H1 (cell line): ENCODE results near the gene UBE2I. TPM values are rescaled to one million over a fixed set of nuclear protein-coding genes. Genes with fewer than 3 reads are reported as not detected.

ENCODE experiments used
- CTCF ChIA-PET: fragments of 300-600 bp; sonication (Branson Sonifier 250); formaldehyde crosslinking; loops from one replicate; lab custom pipeline; 2021; ENCODE audit not compliant: partially characterized antibody; lab: Charles Lee
- POLR2A ChIA-PET: fragments of 300-600 bp; sonication (Branson Sonifier 250); formaldehyde crosslinking; loops from one replicate; lab custom pipeline; 2021; ENCODE audit warnings: inconsistent platforms; ENCODE audit not compliant: partially characterized antibody; lab: Charles Lee
- DNase-seq, 2 experiments: peaks; one replicate each; pipeline versions ENCODE4 v3.0.0 to v3.0.0-alpha.2; 2010 to 2022; ENCODE audit warnings: low spot score in 2 of 2, low read depth in 1 of 2, mixed read lengths in 1 of 2
- FAIRE-seq: peaks from 2 replicates; lab custom pipeline; 2011; peaks lifted over from hg19 to GRCh38; lab: Jason Lieb, UNC
- H2AFZ ChIP-seq: 2 replicates; pipeline ENCODE4 v1.8.1; 2012; ENCODE audit warnings: low read length, inconsistent platforms
- H2AK5ac ChIP-seq: 2 replicates; pipeline ENCODE4 v1.6.1; 2013; ENCODE audit warnings: low read depth, low read length
- H2BK120ac ChIP-seq: replicated peaks from 2 replicates; pipeline ENCODE3; 2013; ENCODE audit warnings: low read depth, low read length, inconsistent platforms
- H2BK12ac ChIP-seq: 2 replicates; pipeline ENCODE4 v1.6.1; 2013; ENCODE audit warnings: low read depth, low read length
- H2BK15ac ChIP-seq: 2 replicates; pipeline ENCODE4 v1.6.1; 2013; ENCODE audit warnings: low read length
- H2BK20ac ChIP-seq: 2 replicates; pipeline ENCODE4 v1.6.1; 2013; ENCODE audit warnings: low read length
- H2BK5ac ChIP-seq: 2 replicates; pipeline ENCODE4 v1.6.1; 2013; ENCODE audit warnings: low read depth, low read length
- H3K14ac ChIP-seq: 2 replicates; pipeline ENCODE4 v1.6.1; 2013; ENCODE audit warnings: inconsistent platforms; ENCODE audit not compliant: insufficient read length
- H3K18ac ChIP-seq: 2 replicates; pipeline ENCODE4 v1.6.1; 2013; ENCODE audit warnings: low read length; ENCODE audit errors: extremely low read depth
- H3K23ac ChIP-seq: 2 replicates; pipeline ENCODE4 v1.6.1; 2013; ENCODE audit warnings: inconsistent platforms; ENCODE audit not compliant: insufficient read length
- H3K23me2 ChIP-seq: 2 replicates; pipeline ENCODE4 v1.6.1; 2013; ENCODE audit warnings: low read depth, low read length
- H3K27ac ChIP-seq: 2 replicates; pipeline ENCODE4 v1.6.1; 2011; ENCODE audit warnings: low read depth, low read length, inconsistent platforms
- H3K27me3 ChIP-seq, 4 experiments: replicated peaks in 1 of 4; 1 replicate in 1 of 4; 2 replicates in 3 of 4; pipeline versions ENCODE4 v1.6.1 to v1.8.1; 2011 to 2013; ENCODE audit warnings: low read length in 3 of 4, mild to moderate bottlenecking in 3 of 4, inconsistent platforms in 2 of 4, mixed read lengths in 2 of 4, moderate library complexity in 1 of 4; ENCODE audit not compliant: control insufficient read depth in 3 of 4, insufficient read depth in 3 of 4; ENCODE audit errors: extremely low read depth in 1 of 4
- H3K36me3 ChIP-seq, 4 experiments: 2 replicates each; pipeline versions ENCODE4 v1.6.1 to v1.8.1; 2011 to 2013; ENCODE audit warnings: mild to moderate bottlenecking in 4 of 4, low read length in 3 of 4, moderate library complexity in 2 of 4, control low read depth in 1 of 4, inconsistent platforms in 1 of 4; ENCODE audit not compliant: insufficient read depth in 4 of 4, control insufficient read depth in 2 of 4
- H3K4ac ChIP-seq: replicated peaks from 2 replicates; pipeline ENCODE3; 2013; ENCODE audit warnings: low read length, low read depth, mixed read lengths, inconsistent platforms; ENCODE audit not compliant: insufficient read length
- H3K4me1 ChIP-seq, 4 experiments: replicated peaks in 1 of 4; 1 replicate in 1 of 4; 2 replicates in 3 of 4; pipeline versions ENCODE4 v1.6.1 to v1.8.1; 2011 to 2013; ENCODE audit warnings: low read length in 3 of 4, inconsistent platforms in 2 of 4, mixed read lengths in 1 of 4; ENCODE audit not compliant: insufficient read depth in 4 of 4, control insufficient read depth in 3 of 4
- H3K4me2 ChIP-seq, 2 experiments: 2 replicates each; pipeline versions ENCODE4 v1.6.1 to v1.8.1; 2011 to 2013; ENCODE audit warnings: low read depth in 2 of 2, low read length in 2 of 2, control low read depth in 1 of 2, inconsistent platforms in 1 of 2, mild to moderate bottlenecking in 1 of 2; ENCODE audit not compliant: insufficient read depth in 1 of 2
- H3K4me3 ChIP-seq, 4 experiments: fragments of 200-600, 300-600 bp in 1 of 4; sonication (generic), shearing (Covaris generic), sonication (Bioruptor Twin) in 1 of 4; 2 replicates each; pipeline versions ENCODE4 v1.5.1 to v1.8.1; 2011 to 2016; ENCODE audit warnings: low read length in 4 of 4, low read depth in 3 of 4, control low read depth in 2 of 4, inconsistent platforms in 2 of 4, mild to moderate bottlenecking in 2 of 4, mixed read lengths in 1 of 4, moderate library complexity in 1 of 4; ENCODE audit not compliant: insufficient read depth in 2 of 4; ENCODE audit errors: extremely low read depth in 1 of 4
- H3K56ac ChIP-seq: replicated peaks from 2 replicates; pipeline ENCODE3; 2013; ENCODE audit warnings: low read depth, mild to moderate bottlenecking, mixed read lengths, low read length, inconsistent platforms; ENCODE audit not compliant: insufficient read length
- H3K79me1 ChIP-seq: 2 replicates; pipeline ENCODE4 v1.6.1; 2013; ENCODE audit warnings: low read depth, low read length, control low read depth
- H3K79me2 ChIP-seq, 2 experiments: 2 replicates each; pipeline versions ENCODE4 v1.6.1 to v1.8.1; 2012 to 2013; ENCODE audit warnings: low read length in 2 of 2, mild to moderate bottlenecking in 2 of 2, inconsistent platforms in 1 of 2; ENCODE audit not compliant: insufficient read depth in 2 of 2, control insufficient read depth in 1 of 2
- H3K9ac ChIP-seq, 4 experiments: replicated peaks in 1 of 4; 1 replicate in 1 of 4; 2 replicates in 3 of 4; pipeline versions ENCODE4 v1.6.1 to v1.8.1; 2011 to 2013; ENCODE audit warnings: low read depth in 3 of 4, low read length in 3 of 4, control low read depth in 2 of 4, mild to moderate bottlenecking in 2 of 4, moderate library complexity in 2 of 4, inconsistent platforms in 1 of 4; ENCODE audit errors: extremely low read depth in 1 of 4
- H3K9me3 ChIP-seq, 2 experiments: 2 replicates each; pipeline versions ENCODE4 v1.6.1 to v1.8.1; 2012 to 2013; ENCODE audit warnings: mild to moderate bottlenecking in 2 of 2, moderate library complexity in 2 of 2, control low read depth in 1 of 2, inconsistent platforms in 1 of 2, low read depth in 1 of 2, low read length in 1 of 2, mixed read lengths in 1 of 2; ENCODE audit not compliant: insufficient read depth in 2 of 2
- H4K20me1 ChIP-seq, 2 experiments: replicated peaks in 1 of 2; 2 replicates each; pipeline versions ENCODE3 to v1.8.1; 2011 to 2013; ENCODE audit warnings: inconsistent platforms in 2 of 2, low read length in 2 of 2, mild to moderate bottlenecking in 1 of 2; ENCODE audit not compliant: insufficient read depth in 2 of 2, control insufficient read depth in 1 of 2
- H4K5ac ChIP-seq: 2 replicates; pipeline ENCODE4 v1.6.1; 2013; ENCODE audit warnings: low read length, low read depth, mixed read lengths, inconsistent platforms; ENCODE audit not compliant: insufficient read length
- H4K8ac ChIP-seq: 2 replicates; pipeline ENCODE4 v1.8.0; 2013; ENCODE audit warnings: mild to moderate bottlenecking, moderate library complexity, low read length, inconsistent platforms; ENCODE audit not compliant: insufficient read depth; ENCODE audit errors: extremely low read depth
- H4K91ac ChIP-seq: replicated peaks from 2 replicates; pipeline ENCODE3; 2013; ENCODE audit warnings: low read length, mixed read lengths, inconsistent platforms; ENCODE audit not compliant: insufficient read length
- HDAC2 ChIP-seq, 2 experiments: fragments of 300-600 bp in 1 of 2; sonication (generic) in 1 of 2; IDR thresholded peaks; 2 replicates each; pipeline ENCODE4 v1.6.1; 2011 to 2012; ENCODE audit warnings: low read depth in 2 of 2, low read length in 2 of 2, mild to moderate bottlenecking in 2 of 2, moderate library complexity in 2 of 2, borderline replicate concordance in 1 of 2, inconsistent platforms in 1 of 2
- JUND ChIP-seq: IDR thresholded peaks from 2 replicates; pipeline ENCODE4 v1.6.1; 2011; ENCODE audit warnings: mild to moderate bottlenecking, improper control_type of control experiment, low read length
- KDM5A ChIP-seq: fragments of 200-600 bp; IDR thresholded peaks from 2 replicates; pipeline ENCODE4 v1.7.1; 2012; ENCODE audit warnings: mild to moderate bottlenecking, low read length, inconsistent platforms, mixed read lengths
- MAFK ChIP-seq: IDR thresholded peaks from 2 replicates; pipeline ENCODE4 v1.6.1; 2012; ENCODE audit warnings: low read depth, mild to moderate bottlenecking, improper control_type of control experiment, low read length
- POLR2A ChIP-seq, 2 experiments: IDR thresholded peaks; 1 replicate in 1 of 2; 2 replicates in 1 of 2; pipeline ENCODE4 v1.6.1; 2011; ENCODE audit warnings: low read depth in 2 of 2, low read length in 2 of 2, mild to moderate bottlenecking in 2 of 2; ENCODE audit errors: control extremely low read depth in 1 of 2
- POU5F1 ChIP-seq: IDR thresholded peaks from 2 replicates; pipeline ENCODE4 v1.6.1; 2011; ENCODE audit warnings: low read depth, mild to moderate bottlenecking, low read length, moderate library complexity
- TAF7 ChIP-seq: optimal IDR thresholded peaks from 2 replicates; pipeline ENCODE3; 2011; ENCODE audit warnings: low read depth, mild to moderate bottlenecking, inconsistent platforms, low read length, moderate library complexity, borderline replicate concordance
- WGBS, 2 experiments: shearing (Covaris generic) in 1 of 2; methylation state at CpG; one replicate each; pipeline versions ENCODE4 v1.1.6 to v1.1.7; 2013 to 2015; ENCODE audit warnings: low lambda C conversion rate in 2 of 2, mixed read lengths in 2 of 2, inconsistent platforms in 1 of 2, low coverage in 1 of 2, missing lambda C conversion rate in 1 of 2; ENCODE audit not compliant: insufficient replicate concordance in 2 of 2, insufficient coverage in 1 of 2, insufficient read length in 1 of 2; ENCODE audit errors: extremely low coverage in 1 of 2, missing lambda C conversion rate in 1 of 2; 5-methylcytosine and 5-hydroxymethylcytosine counted together
- polyA plus RNA-seq, 7 experiments: library from polyadenylated mRNA; depleted of rRNA in 3 of 7; stranded (reverse) in 5 of 7; unstranded in 2 of 7; fragments of >200 nt in 5 of 7; fragments of 200-250 nt in 2 of 7; gene quantifications; 1 replicate in 5 of 7; 2 replicates in 1 of 7; 4 replicates in 1 of 7; pipeline versions ENCODE4 v1.2.1 to v1.2.3, GENCODE V29; 2011 to 2013; ENCODE audit warnings: missing spikeins in 2 of 7, mixed read lengths in 2 of 7
- total RNA-seq: library from RNA; stranded (reverse); fragmentation: NEBNext Ultra II Directional; extraction: Animal tissue kit (Norgen Biotek cat#: 25700); gene quantifications from 2 replicates; pipeline ENCODE4 v1.2.1, GENCODE V29; 2021
- TF ChIP-seq, protein P1 (sequence below): IDR thresholded peaks from 2 replicates; pipeline ENCODE4 v1.6.1; 2012; ENCODE audit warnings: inconsistent platforms
- TF ChIP-seq, protein P2 (sequence below), 3 experiments: IDR thresholded peaks; 1 replicate in 2 of 3; 2 replicates in 1 of 3; pipeline versions ENCODE4 v1.5.1 to v1.6.1; 2011; ENCODE audit warnings: low read length in 3 of 3, mild to moderate bottlenecking in 3 of 3, inconsistent platforms in 2 of 3, low read depth in 1 of 3, moderate library complexity in 1 of 3; ENCODE audit not compliant: insufficient read depth in 1 of 3; ENCODE audit errors: control extremely low read depth in 1 of 3

The UBE2I gene
- total and polyA plus RNA-seq, 2 of the 8 experiments (the other 6 are each of a cell fraction or from before 2014, with no cell fraction given) = 148 to 268 TPM

DNA sequence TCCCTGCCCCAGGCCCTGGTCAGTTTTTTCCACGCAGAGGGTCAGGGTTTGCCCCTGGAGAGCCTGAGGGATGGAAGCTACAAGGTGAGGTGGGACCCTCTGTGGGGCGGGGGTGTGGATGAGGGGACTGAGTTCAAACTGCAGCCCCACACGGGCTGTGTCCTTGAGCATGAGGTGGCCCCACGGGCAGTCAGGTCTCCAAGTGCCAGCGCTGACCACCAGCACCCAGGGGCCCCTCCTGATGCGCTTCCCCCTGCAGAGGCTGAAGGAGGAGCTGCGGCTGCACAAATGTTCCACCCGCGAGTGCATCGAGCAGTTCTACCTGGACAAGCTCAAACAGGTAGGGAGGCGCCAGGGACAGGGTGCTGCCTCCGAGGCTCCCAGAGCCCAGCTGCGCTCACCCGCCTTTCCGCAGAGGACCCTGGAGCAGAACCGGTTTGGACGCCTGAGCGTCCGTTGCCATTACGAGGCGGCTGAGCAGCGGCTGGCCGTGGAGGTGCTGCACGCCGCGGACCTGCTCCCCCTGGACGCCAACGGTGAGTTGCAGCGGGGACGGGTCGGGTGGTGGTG, 37.9 kb downstream of the UBE2I start:
- no peak overlapping the region for H2BK20ac ChIP-seq
- H3K4me1 ChIP-seq = peaks cover 0 to 18% (median 7%) of the 10 kb centered on the region in 4 experiments; a peak in 5 of 7 replicates
- peaks cover 0 to 12% of the 10 kb centered on the region in 2 experiments for H4K20me1 ChIP-seq
- no peak overlapping the region for H4K8ac ChIP-seq
- no peak for DNase-seq
- H3K79me2 ChIP-seq = peaks cover 0 to 13% of the 10 kb centered on the region in 2 experiments; a peak in 2 of 4 replicates
- no peak overlapping the region for H2BK15ac ChIP-seq
- H4K91ac ChIP-seq = no peak overlapping the region
- no peaks in the 10 kb centered on the region for H3K9me3 ChIP-seq
- no peak overlapping the region for H3K9ac ChIP-seq
- no peak overlapping the region for H3K27ac ChIP-seq
- no peak overlapping the region for H3K4ac ChIP-seq
- H3K4me3 ChIP-seq = no peak overlapping the region
- POLR2A ChIA-PET = interaction anchor here (0.6 to 3.0 kb wide), 6 partner anchors 10 to 432 kb away, joined by 3 to 19 read pairs (median 4); no protein-coding TSS in a partner anchor
- H3K23ac ChIP-seq = no peak overlapping the region
- H3K4me2 ChIP-seq = no peak overlapping the region
- peaks cover 0 to 2% (median 0%) of the 10 kb centered on the region in 4 experiments; a peak in 2 of 7 replicates for H3K27me3 ChIP-seq
- H2AK5ac ChIP-seq = no peak overlapping the region
- 0 out of 2 replicates have a peak, but pooled peaks cover 6% of the 10 kb centered on the region for H3K79me1 ChIP-seq
- no peak overlapping the region for H2BK12ac ChIP-seq
- CTCF ChIA-PET = interaction anchor here (0.6 to 11.1 kb wide), 12 partner anchors 9 to 712 kb away, joined by 3 to 52 read pairs (median 3); partner anchors contain the start of gene BAIAP3
- H2BK120ac ChIP-seq = no peak overlapping the region
- no peak for FAIRE-seq
- H3K56ac ChIP-seq = no peak overlapping the region
- 88% methylated on average over 25 of the region's 31 CpGs; no CpG with 5 or more reads in 1 of the 2 experiments for WGBS, 2 experiments
- no peak overlapping the region for H4K5ac ChIP-seq
- H2AFZ ChIP-seq = no peak overlapping the region
- H3K18ac ChIP-seq = no peak overlapping the region
- no peak overlapping the region for H2BK5ac ChIP-seq
- peaks cover 15% of the 10 kb centered on the region for H3K23me2 ChIP-seq
- peaks cover 4 to 9% (median 5%) of the 10 kb centered on the region in 4 experiments; a peak in 4 of 8 replicates for H3K36me3 ChIP-seq
- no peak overlapping the region for H3K14ac ChIP-seq
- TF ChIP-seq MAFK (no peak), TAF7 (no peak), POLR2A (IDR thresholded peaks at IDR 0.05; ENCODE audit: control extremely low read depth in 1 of 2, low read depth in 2 of 2, low read length in 2 of 2) (no peak), JUND (no peak), KDM5A (no peak), POU5F1 (no peak), HDAC2 (IDR thresholded peaks at IDR 0.05; ENCODE audit: borderline replicate concordance in 1 of 2, low read depth in 2 of 2, low read length in 2 of 2) (no peak)
- TF ChIP-seq, protein P1, sequence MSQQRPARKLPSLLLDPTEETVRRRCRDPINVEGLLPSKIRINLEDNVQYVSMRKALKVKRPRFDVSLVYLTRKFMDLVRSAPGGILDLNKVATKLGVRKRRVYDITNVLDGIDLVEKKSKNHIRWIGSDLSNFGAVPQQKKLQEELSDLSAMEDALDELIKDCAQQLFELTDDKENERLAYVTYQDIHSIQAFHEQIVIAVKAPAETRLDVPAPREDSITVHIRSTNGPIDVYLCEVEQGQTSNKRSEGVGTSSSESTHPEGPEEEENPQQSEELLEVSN = no peak
- TF ChIP-seq, protein P2, sequence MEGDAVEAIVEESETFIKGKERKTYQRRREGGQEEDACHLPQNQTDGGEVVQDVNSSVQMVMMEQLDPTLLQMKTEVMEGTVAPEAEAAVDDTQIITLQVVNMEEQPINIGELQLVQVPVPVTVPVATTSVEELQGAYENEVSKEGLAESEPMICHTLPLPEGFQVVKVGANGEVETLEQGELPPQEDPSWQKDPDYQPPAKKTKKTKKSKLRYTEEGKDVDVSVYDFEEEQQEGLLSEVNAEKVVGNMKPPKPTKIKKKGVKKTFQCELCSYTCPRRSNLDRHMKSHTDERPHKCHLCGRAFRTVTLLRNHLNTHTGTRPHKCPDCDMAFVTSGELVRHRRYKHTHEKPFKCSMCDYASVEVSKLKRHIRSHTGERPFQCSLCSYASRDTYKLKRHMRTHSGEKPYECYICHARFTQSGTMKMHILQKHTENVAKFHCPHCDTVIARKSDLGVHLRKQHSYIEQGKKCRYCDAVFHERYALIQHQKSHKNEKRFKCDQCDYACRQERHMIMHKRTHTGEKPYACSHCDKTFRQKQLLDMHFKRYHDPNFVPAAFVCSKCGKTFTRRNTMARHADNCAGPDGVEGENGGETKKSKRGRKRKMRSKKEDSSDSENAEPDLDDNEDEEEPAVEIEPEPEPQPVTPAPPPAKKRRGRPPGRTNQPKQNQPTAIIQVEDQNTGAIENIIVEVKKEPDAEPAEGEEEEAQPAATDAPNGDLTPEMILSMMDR (IDR thresholded peaks at IDR 0.05; ENCODE audit: control extremely low read depth in 1 of 3, insufficient read depth in 1 of 3, low read depth in 1 of 3, low read length in 3 of 3) = no peak
